ENCODE results near the gene RASL11B. TPM values are rescaled to one million over a fixed set of nuclear protein-coding genes. Genes with fewer than 3 reads are reported as not detected.
A peak's percentile ranks its signal among the peaks of the same experiment; 100 is the strongest.

RASL11B gene
- total RNA-seq, 1 donor = 0.63 TPM

GRCh38 chr4:52852711-52853110, 9.4 kb upstream of the RASL11B start:
- peak; percentile 60 for DNase-seq (ENCODE audit: low read depth)
- no peak overlapping the region for H3K4me3 ChIP-seq (ENCODE audit: low read depth, low read length)
- TF ChIP-seq CTCF (IDR thresholded peaks at IDR 0.05; ENCODE audit: insufficient read depth, low read length) = no peak

- peak; percentile 69 for DNase-seq (ENCODE audit: low read depth)
- no peak overlapping the region for H3K4me3 ChIP-seq (ENCODE audit: low read depth, low read length)
- no peak for TF ChIP-seq CTCF (IDR thresholded peaks at IDR 0.05; ENCODE audit: insufficient read depth, low read length)
Observed at GRCh38 chr4:52853351-52853750, 8.8 kb upstream of the RASL11B start.

- no peak overlapping the region for H3K4me3 ChIP-seq (ENCODE audit: low read depth, low read length)
- TF ChIP-seq CTCF (IDR thresholded peaks at IDR 0.05; ENCODE audit: insufficient read depth, low read length) = no peak
- no peak for DNase-seq (ENCODE audit: low read depth)
Observed at GRCh38 chr4:52856801-52857200, 5.3 kb upstream of the RASL11B start.

DNA sequence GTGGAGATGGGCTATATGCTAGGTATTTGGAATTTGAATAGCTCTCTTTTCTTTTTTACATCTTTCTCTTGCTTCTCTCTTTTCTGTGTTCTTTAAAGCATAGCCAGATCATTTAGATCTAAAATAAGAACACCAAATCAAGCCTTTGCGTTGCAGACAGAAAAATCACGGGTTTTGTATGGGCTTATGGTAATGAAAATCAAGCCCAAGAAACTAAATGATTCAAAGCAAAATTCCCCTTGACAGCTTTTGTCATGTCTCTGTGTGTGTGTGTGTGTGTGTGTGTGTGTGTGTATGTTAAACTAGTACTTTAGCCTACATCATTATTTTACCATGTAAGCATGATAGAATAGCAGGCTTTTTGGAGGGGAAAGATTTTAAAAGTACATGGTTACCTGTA, 1.8 kb upstream of the RASL11B start:
- no peak for TF ChIP-seq CTCF (IDR thresholded peaks at IDR 0.05; ENCODE audit: insufficient read depth, low read length)
- no peak overlapping the region for H3K4me3 ChIP-seq (ENCODE audit: low read depth, low read length)
- DNase-seq (ENCODE audit: low read depth) = no peak

DNA sequence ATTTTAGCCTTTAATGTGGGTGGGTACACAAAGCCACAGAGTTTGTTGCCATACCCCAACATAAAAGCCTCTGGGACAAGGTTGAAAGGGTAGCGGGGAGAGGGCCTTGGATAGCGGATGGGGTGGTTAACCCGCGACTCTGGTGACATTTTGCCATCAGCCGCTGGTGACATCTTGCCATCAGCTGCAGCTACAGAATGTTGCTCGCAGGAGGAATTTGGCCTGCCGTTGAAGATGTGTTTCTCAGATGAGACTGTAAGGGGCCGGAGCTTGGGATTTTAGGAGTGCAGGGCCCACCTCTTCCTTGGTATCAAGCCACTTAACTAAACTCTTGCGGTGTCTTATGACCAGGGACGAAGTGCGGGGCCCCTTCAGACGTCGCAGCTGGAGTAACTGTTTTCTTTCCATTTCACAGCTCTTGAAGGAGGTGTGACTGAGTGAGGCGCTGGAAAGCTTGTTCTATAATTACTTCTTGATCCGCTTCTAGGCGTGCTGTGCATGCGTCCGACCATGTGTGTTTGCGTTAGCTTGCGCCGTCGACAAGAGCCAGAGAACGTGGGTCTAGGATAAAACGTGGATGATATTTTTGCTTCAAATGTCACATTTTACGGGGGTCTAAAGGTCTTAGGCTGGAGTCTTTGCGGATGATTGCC, 820 bp upstream of the RASL11B start:
- peak overlapping the region; percentile 76 for H3K4me3 ChIP-seq (ENCODE audit: low read depth, low read length)
- TF ChIP-seq CTCF (IDR thresholded peaks at IDR 0.05; ENCODE audit: insufficient read depth, low read length) = no peak
- DNase-seq (ENCODE audit: low read depth) = no peak

DNA sequence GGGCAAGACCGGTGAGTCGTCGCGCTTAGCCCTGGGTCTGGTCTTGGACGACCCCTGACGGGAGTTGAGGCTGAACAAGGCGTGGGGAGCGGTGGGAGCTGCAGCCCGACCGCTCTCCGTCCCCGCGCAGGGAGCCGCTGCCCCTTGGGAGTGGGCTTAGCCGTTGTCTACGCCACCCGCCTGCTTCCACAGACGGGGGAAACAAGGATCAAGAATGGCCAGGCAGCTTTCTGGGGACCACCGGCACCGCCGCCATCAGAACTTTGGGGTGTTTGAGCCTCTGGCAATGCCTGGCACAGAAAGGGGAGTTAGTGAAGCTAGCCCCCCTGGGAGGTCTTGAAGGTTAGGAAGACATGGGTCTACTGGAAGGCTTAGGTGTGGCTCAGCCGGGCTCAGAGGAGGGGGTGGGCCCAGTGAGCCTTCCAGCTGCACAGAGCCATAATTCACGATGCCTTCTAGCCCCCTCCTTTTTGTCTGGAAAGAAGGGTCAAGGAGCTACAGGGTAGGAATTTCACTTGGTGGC, 583 bp downstream of the RASL11B start:
- DNase-seq (ENCODE audit: low read depth) = no peak
- H3K4me3 ChIP-seq (ENCODE audit: low read depth, low read length) = peak overlapping the region; percentile 76
- TF ChIP-seq CTCF (IDR thresholded peaks at IDR 0.05; ENCODE audit: insufficient read depth, low read length) = no peak

DNA sequence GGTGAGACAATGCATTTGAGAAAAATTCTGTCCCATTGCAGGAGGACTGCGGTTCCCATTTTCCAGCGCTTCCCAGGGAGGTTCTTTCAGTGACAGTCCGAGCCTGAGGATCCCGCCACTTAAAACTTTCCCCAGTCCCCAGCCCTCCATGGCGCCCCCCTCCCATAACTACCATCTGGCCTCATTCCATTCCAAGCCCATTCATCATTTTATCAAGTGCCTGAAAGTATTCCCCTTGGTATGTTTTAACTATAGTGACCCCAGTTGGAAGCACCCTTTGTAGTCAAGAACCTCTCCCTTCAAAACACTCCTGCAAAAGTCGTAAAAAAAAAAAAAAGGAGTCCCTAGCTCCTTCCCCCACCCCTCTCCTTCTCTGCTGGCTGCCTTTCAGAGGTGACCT, 1.2 kb downstream of the RASL11B start:
- no peak for TF ChIP-seq CTCF (IDR thresholded peaks at IDR 0.05; ENCODE audit: insufficient read depth, low read length)
- H3K4me3 ChIP-seq (ENCODE audit: low read depth, low read length) = no peak overlapping the region
- no peak for DNase-seq (ENCODE audit: low read depth)

All from fibroblast of the aortic adventitia (primary cell).